Left lung (tissue), 10 donors: ENCODE measurements around the gene EXOC3L4. TPM values are rescaled to one million over a fixed set of nuclear protein-coding genes. Genes with fewer than 3 reads are reported as not detected.

Experiments used
- ATAC-seq: fragments of 200-7000 bp; cut with Tn5 transposase; one replicate; pipeline ENCODE4 v1.9.1; 2020; ENCODE audit warnings: moderate library complexity
- DNase-seq, 4 donors: peaks; one replicate each; pipeline ENCODE4 v3.0.0-alpha.2; 2013 to 2020
- H3K27ac ChIP-seq, 2 donors: fragments of 200-600 bp; sonication (generic) in 1 of 2; one replicate each; pipeline versions ENCODE4 v1.5.0 to v1.8.0; 2020 to 2021
- H3K27me3 ChIP-seq, 2 donors: fragments of 200-600 bp; sonication (generic) in 1 of 2; one replicate each; pipeline versions ENCODE4 v1.5.0 to v1.8.0; 2020 to 2021
- H3K36me3 ChIP-seq, 2 donors: fragments of 200-600 bp; sonication (generic) in 1 of 2; one replicate each; pipeline versions ENCODE4 v1.5.0 to v1.8.0; 2020 to 2021
- H3K4me1 ChIP-seq, 2 donors: fragments of 200-600 bp; one replicate each; pipeline ENCODE4 v1.8.0; 2021
- H3K4me3 ChIP-seq, 2 donors: fragments of 200-600 bp; sonication (generic) in 1 of 2; one replicate each; pipeline versions ENCODE4 v1.5.0 to v1.8.0; 2020 to 2021; ENCODE audit warnings: mild to moderate bottlenecking in 1 of 2
- H3K9me3 ChIP-seq, 2 donors: fragments of 200-600 bp; sonication (generic) in 1 of 2; one replicate each; pipeline versions ENCODE4 v1.5.0 to v1.8.0; 2020 to 2021
- intact Hi-C, 2 donors: fragments of 100-400 bp; cut with DNase I; formaldehyde crosslinking; loops; one replicate each; pipeline versions ENCODE4 v1.11.2 to v1.14.2; 2022
- polyA plus RNA-seq, 6 donors: library from polyadenylated mRNA; unstranded; fragments of 120-200 nt; gene quantifications; one replicate each; pipeline ENCODE4 v1.2.1, GENCODE V29; 2013; ENCODE audit not compliant: insufficient read length in 6 of 6
- total RNA-seq, 2 donors: library from RNA; stranded (reverse); fragmentation: NEBNext Ultra II Directional; extraction: Animal tissue kit (Norgen Biotek cat#: 25700); gene quantifications; one replicate each; pipeline ENCODE4 v1.2.1, GENCODE V29; 2021
- TF ChIP-seq, protein P1 (sequence below), 2 donors: fragments of 200-600 bp; sonication (generic) in 1 of 2; IDR thresholded peaks; one replicate each; pipeline versions ENCODE4 v1.5.0 to v1.8.0; 2021; ENCODE audit warnings: antibody characterized with exemption in 2 of 2
- donor health status: DM: no; HTN: yes; CAD: no.
- donor health status: DM: no; HTN: no; CAD: no.

EXOC3L4 gene
- total and polyA plus RNA-seq, 8 donors = 1.9 to 6.2 (median 3.7) TPM

DNA sequence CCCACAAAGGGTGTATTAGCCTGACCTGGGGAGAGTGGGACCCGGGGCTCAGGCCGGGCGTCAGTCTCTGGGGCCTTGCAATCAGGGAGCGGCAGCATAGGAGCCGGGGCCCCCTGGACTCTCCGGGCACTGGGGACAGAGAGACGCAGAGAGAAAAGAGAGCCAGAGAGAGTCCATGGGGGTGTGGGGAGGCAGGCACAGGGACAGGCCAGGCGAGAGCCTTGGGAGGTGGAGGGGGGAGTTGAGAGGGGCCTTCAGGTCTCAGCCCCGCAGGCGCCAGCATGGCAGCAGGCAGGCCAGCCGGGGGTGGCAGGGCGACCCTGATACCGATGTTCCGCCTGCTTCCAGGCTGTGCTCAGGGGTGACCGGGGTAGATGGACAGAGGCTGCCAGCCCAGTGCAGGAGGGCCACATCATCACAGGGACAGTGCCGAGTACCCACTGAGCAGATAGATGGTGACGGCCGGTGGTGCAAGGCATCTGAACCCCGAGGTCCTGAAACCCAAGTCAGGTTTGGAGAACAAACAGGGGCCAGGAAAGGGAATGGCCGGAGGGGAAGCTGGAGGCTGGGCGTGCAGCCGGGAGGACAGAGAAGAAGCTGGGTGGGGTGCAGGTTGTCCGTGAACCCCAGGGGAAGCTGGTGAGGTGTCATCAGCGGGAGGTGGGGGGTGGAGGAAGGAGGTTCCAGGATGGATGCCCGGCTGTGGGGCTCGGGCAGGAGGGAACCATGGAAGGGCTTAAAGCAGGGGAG lies 2.9 kb downstream of the EXOC3L4 start:
- intact Hi-C loops = no loop called here
- Histone ChIP-seq H3K4me3 (no peak overlapping the region), H3K36me3 (no peaks in the 10 kb centered on the region), H3K4me1 (peaks cover 0 to 18% of the 10 kb centered on the region in 2 donors), H3K27ac (no peak overlapping the region), H3K27me3 (peaks cover 9 to 47% of the 10 kb centered on the region in 2 donors), H3K9me3 (no peaks in the 10 kb centered on the region)
- TF ChIP-seq, protein P1, sequence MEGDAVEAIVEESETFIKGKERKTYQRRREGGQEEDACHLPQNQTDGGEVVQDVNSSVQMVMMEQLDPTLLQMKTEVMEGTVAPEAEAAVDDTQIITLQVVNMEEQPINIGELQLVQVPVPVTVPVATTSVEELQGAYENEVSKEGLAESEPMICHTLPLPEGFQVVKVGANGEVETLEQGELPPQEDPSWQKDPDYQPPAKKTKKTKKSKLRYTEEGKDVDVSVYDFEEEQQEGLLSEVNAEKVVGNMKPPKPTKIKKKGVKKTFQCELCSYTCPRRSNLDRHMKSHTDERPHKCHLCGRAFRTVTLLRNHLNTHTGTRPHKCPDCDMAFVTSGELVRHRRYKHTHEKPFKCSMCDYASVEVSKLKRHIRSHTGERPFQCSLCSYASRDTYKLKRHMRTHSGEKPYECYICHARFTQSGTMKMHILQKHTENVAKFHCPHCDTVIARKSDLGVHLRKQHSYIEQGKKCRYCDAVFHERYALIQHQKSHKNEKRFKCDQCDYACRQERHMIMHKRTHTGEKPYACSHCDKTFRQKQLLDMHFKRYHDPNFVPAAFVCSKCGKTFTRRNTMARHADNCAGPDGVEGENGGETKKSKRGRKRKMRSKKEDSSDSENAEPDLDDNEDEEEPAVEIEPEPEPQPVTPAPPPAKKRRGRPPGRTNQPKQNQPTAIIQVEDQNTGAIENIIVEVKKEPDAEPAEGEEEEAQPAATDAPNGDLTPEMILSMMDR (IDR thresholded peaks at IDR 0.05) = no peak
- DNase-seq (peak in 1 of 4 donors; percentile 61), ATAC-seq (no peak)

DNA sequence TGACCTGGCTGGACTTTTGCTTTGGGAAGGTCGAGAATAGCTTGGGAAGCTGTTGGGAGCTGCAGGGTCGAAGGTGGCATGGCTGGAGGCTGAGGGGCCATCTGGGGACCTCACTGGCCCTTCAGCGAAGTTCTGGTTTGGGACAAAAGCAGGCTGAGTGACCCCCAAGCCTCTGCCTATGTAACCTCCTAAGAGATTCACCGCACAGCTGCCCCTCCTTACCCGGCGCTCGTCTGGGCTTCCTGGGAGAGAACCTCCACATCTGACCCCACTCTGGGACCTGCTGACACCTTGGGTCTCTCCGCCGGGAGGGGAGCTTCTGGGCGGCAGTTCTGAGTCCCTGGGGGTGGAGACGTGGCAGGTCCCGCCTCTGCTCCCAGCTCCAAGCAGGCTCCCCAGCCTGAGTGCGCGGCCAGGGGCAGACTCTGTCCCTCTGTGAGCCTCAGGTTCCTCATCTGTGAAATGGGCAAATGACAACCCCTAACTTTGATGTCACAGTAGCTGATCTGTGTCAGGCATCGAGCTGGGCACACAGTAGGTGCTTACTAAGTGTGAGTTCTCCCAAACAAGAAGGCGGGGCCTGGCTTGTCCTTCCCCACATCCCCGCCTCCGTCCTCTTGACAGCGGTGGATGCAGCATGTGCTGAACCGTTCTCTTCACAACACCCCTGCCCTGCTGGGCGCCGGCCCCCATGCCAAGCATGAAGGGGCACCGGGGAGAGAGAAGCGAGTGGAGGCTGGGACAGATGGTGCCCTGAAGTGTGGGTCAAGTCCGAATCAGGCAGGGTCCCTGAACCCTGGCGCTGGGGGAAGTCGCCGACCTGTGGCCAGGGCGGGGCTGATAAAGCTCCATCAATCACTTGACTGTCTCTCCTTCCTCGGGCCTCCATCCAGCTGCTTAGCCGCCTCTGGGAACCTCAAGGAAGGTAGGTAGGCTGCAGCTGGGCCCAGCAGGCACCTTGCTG lies 3.8 kb downstream of the EXOC3L4 start:
- no peak overlapping the region for H3K4me3 ChIP-seq
- no peaks in the 10 kb centered on the region for H3K9me3 ChIP-seq
- intact Hi-C loops = no loop called here
- H3K27me3 ChIP-seq = peaks cover 17 to 56% of the 10 kb centered on the region in 2 donors
- TF ChIP-seq, protein P1 (IDR thresholded peaks at IDR 0.05) = no peak
- H3K36me3 ChIP-seq = no peaks in the 10 kb centered on the region
- peaks cover under 1 to 27% of the 10 kb centered on the region in 2 donors for H3K4me1 ChIP-seq
- ATAC-seq (no peak), DNase-seq (peak in 1 of 4 donors; percentile 75)
- H3K27ac ChIP-seq = no peak overlapping the region

DNA sequence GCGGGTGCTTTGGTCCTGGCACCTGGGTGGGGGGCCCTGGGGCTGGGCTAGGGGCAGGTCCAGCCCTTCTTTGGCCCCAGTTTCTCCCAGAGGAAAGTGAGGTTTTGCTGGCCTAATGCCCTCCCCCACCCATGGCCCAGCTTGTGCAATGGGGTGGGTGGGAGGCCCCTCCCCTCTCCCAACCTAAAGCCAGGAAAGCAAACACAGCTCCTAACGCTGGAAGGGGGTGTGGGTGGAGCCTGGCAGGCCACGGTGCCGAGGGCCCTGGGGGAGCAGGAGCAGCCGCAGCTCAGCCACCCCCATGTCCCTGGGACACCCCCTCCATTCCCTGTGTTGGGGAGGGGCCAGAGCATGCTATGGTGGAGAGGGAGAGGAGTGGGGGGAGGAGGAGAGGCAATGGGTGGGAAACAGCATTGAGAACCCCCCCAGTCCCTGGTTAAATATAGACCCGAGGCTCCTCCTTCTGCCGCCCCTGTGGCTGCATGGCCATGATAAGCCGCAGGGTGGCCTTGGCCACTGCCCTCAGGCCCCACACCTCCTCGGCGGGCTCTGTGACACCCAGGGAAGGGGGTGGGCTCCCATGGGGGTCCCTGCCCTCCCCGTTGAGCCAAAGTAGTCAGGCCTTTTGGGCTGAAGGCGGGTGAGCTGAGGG lies 4.7 kb downstream of the EXOC3L4 start:
- no peaks in the 10 kb centered on the region for H3K9me3 ChIP-seq
- H3K27me3 ChIP-seq = peaks cover 25 to 65% of the 10 kb centered on the region in 2 donors
- peaks cover 7 to 36% of the 10 kb centered on the region in 2 donors for H3K4me1 ChIP-seq
- intact Hi-C loops = no loop called here
- H3K27ac ChIP-seq = no peak overlapping the region
- no peak overlapping the region for H3K4me3 ChIP-seq
- H3K36me3 ChIP-seq = no peaks in the 10 kb centered on the region
- ATAC-seq (no peak), DNase-seq (peak in 2 of 4 donors; percentile 51 to 64)
- TF ChIP-seq, protein P1 (IDR thresholded peaks at IDR 0.05) = no peak

DNA sequence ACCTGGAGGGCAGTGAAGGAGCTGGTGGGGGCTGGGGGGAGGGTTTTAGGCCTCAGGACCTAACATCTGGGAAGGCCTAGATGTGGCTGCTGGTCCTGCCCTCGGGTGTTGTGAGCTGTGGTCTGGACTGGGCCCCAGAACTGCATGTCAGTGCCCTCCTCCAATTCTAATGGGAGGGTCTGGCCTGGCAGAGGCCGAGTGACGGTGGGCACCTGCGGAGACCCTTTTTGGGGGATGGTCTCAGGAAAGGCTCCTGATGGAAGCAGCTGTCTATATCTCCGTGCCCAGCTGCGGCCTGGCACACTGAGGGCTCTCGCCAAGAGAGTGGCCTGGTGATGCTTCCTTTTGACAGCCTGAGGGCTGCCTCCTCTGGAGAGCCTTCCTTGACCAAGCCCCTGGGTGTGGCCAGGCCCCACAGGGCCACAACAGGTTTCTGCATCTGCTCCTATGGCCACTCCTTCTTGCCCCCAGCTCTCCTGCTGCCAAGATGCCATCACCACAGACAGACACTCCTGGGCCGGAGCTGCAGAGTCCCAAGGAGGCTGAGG lies 5.3 kb downstream of the EXOC3L4 start:
- no peak for ATAC-seq
- Histone ChIP-seq H3K36me3 (no peaks in the 10 kb centered on the region), H3K4me1 (peaks cover 13 to 42% of the 10 kb centered on the region in 2 donors), H3K27me3 (peaks cover 31 to 71% of the 10 kb centered on the region in 2 donors), H3K27ac (no peak overlapping the region), H3K9me3 (no peaks in the 10 kb centered on the region), H3K4me3 (no peak overlapping the region)
- peak in 1 of 4 donors; percentile 49 for DNase-seq
- TF ChIP-seq, protein P1 (IDR thresholded peaks at IDR 0.05) = no peak
- intact Hi-C loops = loop anchor here in 1 of 2 donors (10.0 kb wide), 1 partner anchor 195 kb away; no protein-coding TSS in a partner anchor
